Measurements from ENCODE around the gene SHISAL2A.

SHISAL2A gene

DNA sequence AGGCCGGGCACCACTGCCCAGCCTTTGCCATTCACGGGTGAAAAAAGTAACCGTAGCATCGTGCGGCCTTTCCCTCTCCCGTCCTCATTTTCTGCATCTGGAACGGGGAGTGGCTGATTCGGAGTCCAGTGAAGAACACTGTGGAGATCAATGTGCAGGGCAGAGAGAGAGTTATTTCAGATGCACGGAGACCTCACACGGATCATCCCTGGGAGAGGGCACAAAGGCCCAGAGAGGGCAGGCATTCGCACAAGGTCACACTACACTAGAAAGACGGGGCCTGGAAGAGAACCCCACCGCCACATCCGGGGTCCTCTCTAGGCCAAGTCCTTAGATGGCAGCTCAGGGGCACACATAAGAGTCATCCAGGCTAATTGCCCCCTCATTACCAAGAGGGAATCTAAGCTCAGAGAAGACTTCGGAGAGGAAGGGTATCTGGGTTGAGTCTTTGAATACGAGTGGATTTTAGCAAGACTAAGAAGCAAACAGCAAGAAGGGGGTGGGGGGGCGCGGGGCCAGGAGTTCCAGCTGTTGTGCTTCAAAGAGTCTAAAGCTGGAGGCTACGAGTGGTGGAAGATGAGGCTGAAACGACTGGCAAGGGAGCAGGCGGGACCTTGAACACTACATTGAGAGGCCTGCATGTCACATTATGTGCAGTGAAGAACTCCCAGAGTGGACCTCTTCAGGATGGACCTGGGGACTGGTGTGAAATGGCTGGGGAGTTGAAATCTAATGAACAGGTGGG lies 29.9 kb upstream of the SHISAL2A start:
- TF ChIP-seq EGR1 (IDR thresholded peaks at IDR 0.05) (no peak), CREB1 (IDR thresholded peaks at IDR 0.05; ENCODE audit: low read depth) (no peak), RAD21 (IDR thresholded peaks at IDR 0.05; ENCODE audit: low read depth) (no peak), YY1 (IDR thresholded peaks at IDR 0.05; ENCODE audit: low read depth) (no peak), TCF12 (IDR thresholded peaks at IDR 0.05; ENCODE audit: low read depth) (no peak), EP300 (IDR thresholded peaks at IDR 0.05; ENCODE audit: borderline replicate concordance) (no peak), NFIC (IDR thresholded peaks at IDR 0.05) (no peak), FOXM1 (IDR thresholded peaks at IDR 0.05; ENCODE audit: borderline replicate concordance, low read depth) (no peak), TEAD4 (IDR thresholded peaks at IDR 0.05) (no peak), CEBPB (IDR thresholded peaks at IDR 0.05) (no peak), ZBTB7A (IDR thresholded peaks at IDR 0.05; ENCODE audit: low read depth) (no peak)
- TF ChIP-seq, protein P1, sequence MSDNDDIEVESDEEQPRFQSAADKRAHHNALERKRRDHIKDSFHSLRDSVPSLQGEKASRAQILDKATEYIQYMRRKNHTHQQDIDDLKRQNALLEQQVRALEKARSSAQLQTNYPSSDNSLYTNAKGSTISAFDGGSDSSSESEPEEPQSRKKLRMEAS (IDR thresholded peaks at IDR 0.05) = no peak
- TF ChIP-seq, protein P2, sequence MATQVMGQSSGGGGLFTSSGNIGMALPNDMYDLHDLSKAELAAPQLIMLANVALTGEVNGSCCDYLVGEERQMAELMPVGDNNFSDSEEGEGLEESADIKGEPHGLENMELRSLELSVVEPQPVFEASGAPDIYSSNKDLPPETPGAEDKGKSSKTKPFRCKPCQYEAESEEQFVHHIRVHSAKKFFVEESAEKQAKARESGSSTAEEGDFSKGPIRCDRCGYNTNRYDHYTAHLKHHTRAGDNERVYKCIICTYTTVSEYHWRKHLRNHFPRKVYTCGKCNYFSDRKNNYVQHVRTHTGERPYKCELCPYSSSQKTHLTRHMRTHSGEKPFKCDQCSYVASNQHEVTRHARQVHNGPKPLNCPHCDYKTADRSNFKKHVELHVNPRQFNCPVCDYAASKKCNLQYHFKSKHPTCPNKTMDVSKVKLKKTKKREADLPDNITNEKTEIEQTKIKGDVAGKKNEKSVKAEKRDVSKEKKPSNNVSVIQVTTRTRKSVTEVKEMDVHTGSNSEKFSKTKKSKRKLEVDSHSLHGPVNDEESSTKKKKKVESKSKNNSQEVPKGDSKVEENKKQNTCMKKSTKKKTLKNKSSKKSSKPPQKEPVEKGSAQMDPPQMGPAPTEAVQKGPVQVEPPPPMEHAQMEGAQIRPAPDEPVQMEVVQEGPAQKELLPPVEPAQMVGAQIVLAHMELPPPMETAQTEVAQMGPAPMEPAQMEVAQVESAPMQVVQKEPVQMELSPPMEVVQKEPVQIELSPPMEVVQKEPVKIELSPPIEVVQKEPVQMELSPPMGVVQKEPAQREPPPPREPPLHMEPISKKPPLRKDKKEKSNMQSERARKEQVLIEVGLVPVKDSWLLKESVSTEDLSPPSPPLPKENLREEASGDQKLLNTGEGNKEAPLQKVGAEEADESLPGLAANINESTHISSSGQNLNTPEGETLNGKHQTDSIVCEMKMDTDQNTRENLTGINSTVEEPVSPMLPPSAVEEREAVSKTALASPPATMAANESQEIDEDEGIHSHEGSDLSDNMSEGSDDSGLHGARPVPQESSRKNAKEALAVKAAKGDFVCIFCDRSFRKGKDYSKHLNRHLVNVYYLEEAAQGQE (IDR thresholded peaks at IDR 0.05; ENCODE audit: low read depth) = no peak
- TF ChIP-seq, protein P3, sequence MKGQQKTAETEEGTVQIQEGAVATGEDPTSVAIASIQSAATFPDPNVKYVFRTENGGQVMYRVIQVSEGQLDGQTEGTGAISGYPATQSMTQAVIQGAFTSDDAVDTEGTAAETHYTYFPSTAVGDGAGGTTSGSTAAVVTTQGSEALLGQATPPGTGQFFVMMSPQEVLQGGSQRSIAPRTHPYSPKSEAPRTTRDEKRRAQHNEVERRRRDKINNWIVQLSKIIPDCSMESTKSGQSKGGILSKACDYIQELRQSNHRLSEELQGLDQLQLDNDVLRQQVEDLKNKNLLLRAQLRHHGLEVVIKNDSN (IDR thresholded peaks at IDR 0.05) = no peak

DNA sequence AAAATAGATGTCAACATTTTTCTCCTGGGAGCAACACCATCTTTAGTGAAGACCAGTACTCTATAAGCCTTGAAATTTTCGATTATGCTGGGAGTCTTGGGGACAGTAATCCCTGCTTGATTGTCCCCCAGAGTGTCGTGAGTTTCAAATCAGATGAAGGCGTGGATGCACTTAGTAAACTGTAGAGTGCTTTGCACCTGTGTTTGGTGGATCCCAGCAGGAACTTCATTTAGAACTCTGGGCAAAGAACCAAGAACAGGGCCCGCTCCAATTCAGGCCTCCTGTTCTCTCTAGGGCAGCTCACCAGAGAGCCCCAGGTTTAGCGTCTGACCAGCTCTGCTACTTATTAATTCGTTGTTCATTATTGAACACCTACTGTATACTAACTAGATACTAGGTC lies 29.3 kb upstream of the SHISAL2A start:
- TF ChIP-seq CREB1 (IDR thresholded peaks at IDR 0.05; ENCODE audit: low read depth) (no peak), EP300 (IDR thresholded peaks at IDR 0.05; ENCODE audit: borderline replicate concordance) (no peak), RAD21 (IDR thresholded peaks at IDR 0.05; ENCODE audit: low read depth) (no peak), CEBPB (IDR thresholded peaks at IDR 0.05) (no peak), EGR1 (IDR thresholded peaks at IDR 0.05) (no peak), NFIC (IDR thresholded peaks at IDR 0.05) (no peak), TEAD4 (IDR thresholded peaks at IDR 0.05) (no peak), TAF1 (IDR thresholded peaks at IDR 0.05; ENCODE audit: low read depth) (no peak), TCF12 (IDR thresholded peaks at IDR 0.05; ENCODE audit: low read depth) (no peak)
- TF ChIP-seq, protein P2 (IDR thresholded peaks at IDR 0.05; ENCODE audit: low read depth) = no peak
- TF ChIP-seq, protein P3 (IDR thresholded peaks at IDR 0.05) = no peak
- TF ChIP-seq, protein P1 (IDR thresholded peaks at IDR 0.05) = no peak

DNA sequence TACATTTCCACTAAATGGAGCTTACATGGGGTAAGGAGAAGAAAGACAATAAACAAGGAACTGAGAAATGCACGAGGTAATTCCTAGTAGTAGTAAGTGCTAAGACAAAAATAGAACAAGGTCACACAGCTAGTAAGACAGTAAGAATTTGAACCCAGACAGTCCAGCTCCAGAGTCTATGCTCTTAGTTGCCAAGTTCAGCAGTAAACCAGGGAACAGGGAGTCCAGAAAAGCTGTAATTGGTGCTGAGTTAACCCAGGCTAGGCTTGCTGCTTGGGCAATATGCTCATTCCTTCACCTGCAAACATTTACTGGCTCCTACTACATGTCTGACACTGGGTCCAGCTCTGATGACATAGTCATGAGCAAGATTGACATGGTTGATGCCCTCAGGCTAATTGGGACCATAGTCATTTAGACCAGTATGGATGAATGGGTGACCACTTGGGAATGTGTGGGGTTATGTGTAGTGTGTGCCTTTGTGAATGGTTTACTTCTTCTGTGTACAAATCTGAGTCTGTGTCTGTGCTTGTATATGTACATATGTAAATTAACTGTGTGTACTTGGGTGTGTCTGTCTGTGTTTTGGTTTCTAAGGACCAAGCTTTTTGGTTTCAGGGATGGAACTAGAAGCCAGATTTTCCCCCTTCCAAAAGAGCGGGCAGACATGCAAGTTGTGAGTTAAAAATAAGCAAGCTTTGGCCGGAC lies 28.8 kb upstream of the SHISAL2A start:
- no peak for TF ChIP-seq RAD21 (IDR thresholded peaks at IDR 0.05; ENCODE audit: low read depth)

DNA sequence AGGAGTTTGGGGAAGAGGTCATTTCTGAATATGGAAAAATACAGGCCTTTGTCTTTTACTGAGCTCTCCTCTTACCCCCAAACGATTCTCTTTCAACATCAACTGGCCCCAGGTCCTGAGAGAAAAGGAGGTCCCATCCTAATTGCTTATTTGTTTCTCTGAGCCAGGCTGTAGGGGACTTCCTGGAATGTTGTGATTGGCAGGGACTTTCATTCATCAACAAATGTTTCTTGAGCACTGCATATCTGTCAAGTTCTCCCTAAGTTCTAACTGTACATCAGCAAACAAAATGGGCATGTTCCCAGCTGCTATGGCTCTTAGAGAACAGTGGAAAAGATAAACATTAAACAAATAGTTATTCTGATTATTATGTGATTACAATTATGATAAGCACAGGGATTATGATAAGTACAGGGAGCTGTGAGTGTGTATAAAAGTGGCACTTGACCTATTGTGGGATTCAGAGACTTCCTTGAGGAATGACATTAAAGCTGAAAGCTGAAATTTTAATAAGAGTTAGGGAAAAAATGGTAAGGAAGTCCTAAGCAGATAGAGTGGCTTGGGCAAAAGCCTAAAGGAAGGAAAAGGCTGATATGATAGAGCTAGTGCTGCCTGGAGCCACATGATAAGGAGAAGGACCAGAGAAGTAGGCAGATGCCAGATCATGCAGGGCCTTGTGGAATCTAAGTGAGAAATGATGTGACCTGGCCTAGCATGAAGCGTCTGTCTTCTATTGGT lies 19.2 kb upstream of the SHISAL2A start:
- TF ChIP-seq YY1 (IDR thresholded peaks at IDR 0.05; ENCODE audit: low read depth) (no peak), NFIC (IDR thresholded peaks at IDR 0.05) (no peak), TEAD4 (IDR thresholded peaks at IDR 0.05) (no peak), TCF12 (IDR thresholded peaks at IDR 0.05; ENCODE audit: low read depth) (no peak), EGR1 (IDR thresholded peaks at IDR 0.05) (no peak)
- TF ChIP-seq, protein P2 (IDR thresholded peaks at IDR 0.05; ENCODE audit: low read depth) = no peak
- TF ChIP-seq, protein P1 (IDR thresholded peaks at IDR 0.05) = no peak
